GM12878 (cell line): ENCODE measurements around the gene EHBP1.

Experiments
- FOS ChIP-seq: IDR thresholded peaks from 3 replicates; pipeline ENCODE4 v1.6.1; 2011; ENCODE audit warnings: borderline replicate concordance; ENCODE audit not compliant: insufficient read length; ENCODE audit errors: extremely low read depth
- POLR2AphosphoS5 ChIP-seq: IDR thresholded peaks from 2 replicates; pipeline ENCODE4 v1.6.1; 2011; ENCODE audit warnings: mild to moderate bottlenecking, low read length, inconsistent platforms
- TAF1 ChIP-seq: IDR thresholded peaks from 2 replicates; pipeline ENCODE4 v1.6.1; 2011; ENCODE audit warnings: mild to moderate bottlenecking, low read depth, low read length, borderline replicate concordance
- TF ChIP-seq, protein P1 (sequence below), 3 experiments: IDR thresholded peaks in 2 of 3; conservative IDR thresholded peaks in 1 of 3; 2 replicates each; pipeline ENCODE4 v1.5.1; 2011; ENCODE audit warnings: low read depth in 3 of 3, low read length in 3 of 3, mild to moderate bottlenecking in 3 of 3, control low read depth in 2 of 3, moderate library complexity in 2 of 3, inconsistent platforms in 1 of 3, mixed read lengths in 1 of 3; ENCODE audit not compliant: control insufficient read depth in 2 of 3, insufficient read depth in 1 of 3; ENCODE audit errors: extremely low read depth in 1 of 3
- TF ChIP-seq, protein P2 (sequence below): fragments of 450-650 bp; IDR thresholded peaks from 2 replicates; pipeline ENCODE4 v1.6.1; 2017; ENCODE audit warnings: mild to moderate bottlenecking, moderate library complexity

DNA sequence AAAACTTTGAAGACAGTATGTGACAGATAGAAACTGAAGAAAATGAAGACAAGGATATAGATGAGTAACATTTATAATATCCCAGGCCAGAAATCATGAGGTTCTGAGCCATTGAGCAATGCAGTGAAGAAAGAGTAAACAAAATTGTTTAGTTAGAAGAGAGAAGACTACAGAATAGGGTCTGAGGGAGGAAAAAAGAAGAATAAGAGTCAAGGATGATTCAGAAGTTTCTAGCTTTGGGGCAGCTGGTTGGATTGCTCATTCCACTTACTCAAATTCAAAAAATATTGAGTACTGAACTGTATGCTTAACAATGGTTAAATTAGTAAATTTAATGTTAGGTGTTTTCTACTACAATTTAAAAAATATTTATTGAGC lies 190.1 kb downstream of the EHBP1 start:
- TF ChIP-seq, protein P1, sequence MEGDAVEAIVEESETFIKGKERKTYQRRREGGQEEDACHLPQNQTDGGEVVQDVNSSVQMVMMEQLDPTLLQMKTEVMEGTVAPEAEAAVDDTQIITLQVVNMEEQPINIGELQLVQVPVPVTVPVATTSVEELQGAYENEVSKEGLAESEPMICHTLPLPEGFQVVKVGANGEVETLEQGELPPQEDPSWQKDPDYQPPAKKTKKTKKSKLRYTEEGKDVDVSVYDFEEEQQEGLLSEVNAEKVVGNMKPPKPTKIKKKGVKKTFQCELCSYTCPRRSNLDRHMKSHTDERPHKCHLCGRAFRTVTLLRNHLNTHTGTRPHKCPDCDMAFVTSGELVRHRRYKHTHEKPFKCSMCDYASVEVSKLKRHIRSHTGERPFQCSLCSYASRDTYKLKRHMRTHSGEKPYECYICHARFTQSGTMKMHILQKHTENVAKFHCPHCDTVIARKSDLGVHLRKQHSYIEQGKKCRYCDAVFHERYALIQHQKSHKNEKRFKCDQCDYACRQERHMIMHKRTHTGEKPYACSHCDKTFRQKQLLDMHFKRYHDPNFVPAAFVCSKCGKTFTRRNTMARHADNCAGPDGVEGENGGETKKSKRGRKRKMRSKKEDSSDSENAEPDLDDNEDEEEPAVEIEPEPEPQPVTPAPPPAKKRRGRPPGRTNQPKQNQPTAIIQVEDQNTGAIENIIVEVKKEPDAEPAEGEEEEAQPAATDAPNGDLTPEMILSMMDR (IDR thresholded peaks at IDR 0.05 in 2 of 3, conservative IDR thresholded peaks at IDR 0.05 in 1 of 3; ENCODE audit: control insufficient read depth in 2 of 3, extremely low read depth in 1 of 3, insufficient read depth in 1 of 3, low read depth in 3 of 3, low read length in 3 of 3): no peak
- no peak for TF ChIP-seq TAF1
- TF ChIP-seq, protein P2, sequence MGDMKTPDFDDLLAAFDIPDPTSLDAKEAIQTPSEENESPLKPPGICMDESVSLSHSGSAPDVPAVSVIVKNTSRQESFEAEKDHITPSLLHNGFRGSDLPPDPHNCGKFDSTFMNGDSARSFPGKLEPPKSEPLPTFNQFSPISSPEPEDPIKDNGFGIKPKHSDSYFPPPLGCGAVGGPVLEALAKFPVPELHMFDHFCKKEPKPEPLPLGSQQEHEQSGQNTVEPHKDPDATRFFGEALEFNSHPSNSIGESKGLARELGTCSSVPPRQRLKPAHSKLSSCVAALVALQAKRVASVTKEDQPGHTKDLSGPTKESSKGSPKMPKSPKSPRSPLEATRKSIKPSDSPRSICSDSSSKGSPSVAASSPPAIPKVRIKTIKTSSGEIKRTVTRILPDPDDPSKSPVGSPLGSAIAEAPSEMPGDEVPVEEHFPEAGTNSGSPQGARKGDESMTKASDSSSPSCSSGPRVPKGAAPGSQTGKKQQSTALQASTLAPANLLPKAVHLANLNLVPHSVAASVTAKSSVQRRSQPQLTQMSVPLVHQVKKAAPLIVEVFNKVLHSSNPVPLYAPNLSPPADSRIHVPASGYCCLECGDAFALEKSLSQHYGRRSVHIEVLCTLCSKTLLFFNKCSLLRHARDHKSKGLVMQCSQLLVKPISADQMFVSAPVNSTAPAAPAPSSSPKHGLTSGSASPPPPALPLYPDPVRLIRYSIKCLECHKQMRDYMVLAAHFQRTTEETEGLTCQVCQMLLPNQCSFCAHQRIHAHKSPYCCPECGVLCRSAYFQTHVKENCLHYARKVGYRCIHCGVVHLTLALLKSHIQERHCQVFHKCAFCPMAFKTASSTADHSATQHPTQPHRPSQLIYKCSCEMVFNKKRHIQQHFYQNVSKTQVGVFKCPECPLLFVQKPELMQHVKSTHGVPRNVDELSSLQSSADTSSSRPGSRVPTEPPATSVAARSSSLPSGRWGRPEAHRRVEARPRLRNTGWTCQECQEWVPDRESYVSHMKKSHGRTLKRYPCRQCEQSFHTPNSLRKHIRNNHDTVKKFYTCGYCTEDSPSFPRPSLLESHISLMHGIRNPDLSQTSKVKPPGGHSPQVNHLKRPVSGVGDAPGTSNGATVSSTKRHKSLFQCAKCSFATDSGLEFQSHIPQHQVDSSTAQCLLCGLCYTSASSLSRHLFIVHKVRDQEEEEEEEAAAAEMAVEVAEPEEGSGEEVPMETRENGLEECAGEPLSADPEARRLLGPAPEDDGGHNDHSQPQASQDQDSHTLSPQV: no peak
- no peak for TF ChIP-seq POLR2AphosphoS5
- no peak for TF ChIP-seq FOS
